Adrenal gland (tissue), 12 donors: ENCODE measurements around the gene ERC1. TPM values are rescaled to one million over a fixed set of nuclear protein-coding genes. Genes with fewer than 3 reads are reported as not detected.

Experiments used
- DNase-seq, 7 donors: peaks; one replicate each; pipeline ENCODE4 v3.0.0-alpha.2; 2019 to 2020
- H3K27ac ChIP-seq, 5 donors: fragments of 200-600 bp; sonication (generic) in 4 of 5; 1 replicate in 3 of 5; 2 replicates in 2 of 5; pipeline versions ENCODE4 v1.5.1 to v1.8.0; 2016 to 2020; ENCODE audit warnings: mild to moderate bottlenecking in 1 of 5
- H3K27me3 ChIP-seq: fragments of 200-600 bp; 2 replicates; pipeline ENCODE4 v1.8.0; 2021
- H3K36me3 ChIP-seq, 2 donors: fragments of 200-600 bp; replicated peaks in 1 of 2; 1 replicate in 1 of 2; 2 replicates in 1 of 2; pipeline versions ENCODE4 v1.5.1 to v1.8.0; 2018 to 2022
- H3K4me1 ChIP-seq, 2 donors: fragments of 200-600 bp; replicated peaks in 1 of 2; 1 replicate in 1 of 2; 2 replicates in 1 of 2; pipeline versions ENCODE4 v1.5.1 to v1.8.0; 2018 to 2021
- H3K4me3 ChIP-seq, 4 donors: fragments of 200-600 bp; sonication (generic) in 3 of 4; one replicate each; pipeline ENCODE4 v1.5.1; 2016 to 2018
- H3K9me3 ChIP-seq, 3 donors: fragments of 200-600 bp; sonication (generic) in 1 of 3; replicated peaks in 1 of 3; 1 replicate in 2 of 3; 2 replicates in 1 of 3; pipeline versions ENCODE4 v1.5.1 to v1.8.0; 2016 to 2021
- POLR2A ChIP-seq, 2 donors: fragments of 450-650 bp; IDR thresholded peaks; one replicate each; pipeline ENCODE4 v1.6.1; 2017; ENCODE audit warnings: antibody characterized with exemption in 2 of 2, mild to moderate bottlenecking in 2 of 2, moderate library complexity in 1 of 2
- WGBS, 4 donors: extraction: QIAGEN DNeasy Blood & Tissue Kit in 2 of 4; methylation state at CpG; one replicate each; pipeline versions ENCODE4 v1.1.5 to v1.1.7; 2013 to 2017; 5-methylcytosine and 5-hydroxymethylcytosine counted together
- intact Hi-C, 2 donors: fragments of 100-400 bp; cut with DNase I; formaldehyde crosslinking; loops; one replicate each; pipeline versions ENCODE4 v1.14.1 to v1.15.0; 2022 to 2023
- polyA plus RNA-seq, 3 donors: library from polyadenylated mRNA; stranded (reverse); fragments of 200-250 nt in 2 of 3; fragments of 350-450 nt in 1 of 3; fragmentation: Illumina TruSeq in 1 of 3; extraction: RNeasy Lipid Tissue Mini Kit (QIAGEN cat#74804) in 1 of 3; gene quantifications; one replicate each; pipeline ENCODE4 v1.2.3, GENCODE V29; 2013 to 2014
- total RNA-seq, 9 donors: library from RNA; depleted of rRNA in 4 of 9; stranded (reverse); fragments of >200 nt in 4 of 9; fragments of 120-200 nt in 1 of 9; fragmentation: NEBNext Ultra II Directional in 1 of 9; extraction: Animal tissue kit (Norgen Biotek cat#: 25700) in 1 of 9; gene quantifications; one replicate each; pipeline versions ENCODE4 v1.1.0 to v1.2.4, GENCODE V29; 2013 to 2023
- TF ChIP-seq, protein P1 (sequence below), 6 experiments: fragments of 450-650 bp in 4 of 6; fragments of 200-600 bp in 2 of 6; sonication (generic) in 1 of 6; IDR thresholded peaks; 1 replicate in 5 of 6; 2 replicates in 1 of 6; pipeline versions ENCODE4 v1.5.1 to v1.8.0; 2016 to 2021; ENCODE audit warnings: antibody characterized with exemption in 6 of 6, mild to moderate bottlenecking in 2 of 6, moderate library complexity in 1 of 6
- donor health status: healthy with polysubstance abuse.
- donor health status: Bipolar disorder and iron deficiency.
- donor health status: DM: yes; HTN: yes; CAD: no.
- donor health status: DM: no; HTN: no; CAD: no.
- donor health status: DM: no; HTN: no; CAD: no.
- donor health status: DM: yes; HTN: yes; CAD: no.

Gene ERC1
- total and polyA plus RNA-seq, 12 donors, result 4.1 to 79.5 (median 40.2) TPM

DNA sequence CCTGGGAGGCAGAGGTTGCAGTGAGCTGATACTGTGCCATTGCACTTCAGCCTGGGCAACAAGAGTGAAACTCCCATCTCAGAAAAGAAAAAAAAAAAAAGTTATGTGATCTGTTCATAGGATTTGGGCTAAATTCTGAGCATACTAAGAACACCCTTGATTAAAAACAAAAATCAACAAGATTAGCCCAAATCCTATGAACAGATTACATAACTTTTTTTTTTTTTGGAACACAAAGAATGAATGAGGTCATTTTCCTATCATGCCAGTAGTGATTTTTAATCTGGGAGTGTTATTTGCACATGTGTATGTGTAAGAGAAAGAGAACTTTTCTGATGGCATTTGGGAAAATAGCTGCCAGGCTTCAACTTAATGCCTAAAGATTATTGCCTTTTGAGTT is 208.7 kb downstream of the ERC1 start:
- no peak for TF ChIP-seq POLR2A (IDR thresholded peaks at IDR 0.05)
- intact Hi-C loops, result no loop called here
- H3K36me3 ChIP-seq, result no peaks in the 10 kb centered on the region
- no peaks in the 10 kb centered on the region for H3K9me3 ChIP-seq
- H3K27ac ChIP-seq, result peak overlapping the region in 2 of 5 donors; percentile 9 to 29
- H3K4me3 ChIP-seq, result no peak overlapping the region
- H3K4me1 ChIP-seq, result peaks cover 6 to 11% of the 10 kb centered on the region in 2 donors
- no peaks in the 10 kb centered on the region for H3K27me3 ChIP-seq
- DNase-seq, result no peak

DNA sequence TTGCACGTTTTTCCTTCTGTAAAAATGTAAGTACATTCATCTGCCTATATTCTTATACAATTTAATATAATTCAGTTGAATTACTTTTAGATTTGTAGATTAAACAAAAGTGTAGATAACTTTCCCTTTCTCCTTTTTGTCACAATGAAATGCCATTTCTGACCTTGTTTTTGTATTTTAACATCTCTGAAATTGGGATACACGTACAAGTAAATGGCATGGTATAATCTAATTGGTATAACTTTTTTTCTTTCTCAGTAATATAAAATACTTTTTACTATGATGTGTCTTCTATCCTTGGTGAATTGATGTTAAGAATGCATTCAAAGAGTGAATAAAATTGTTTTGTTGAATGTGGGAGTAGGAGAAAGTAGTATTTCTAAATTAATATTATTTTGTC is 210.0 kb downstream of the ERC1 start:
- intact Hi-C loops, result no loop called here
- Histone ChIP-seq H3K9me3 (no peaks in the 10 kb centered on the region), H3K27ac (no peak overlapping the region), H3K36me3 (no peaks in the 10 kb centered on the region), H3K27me3 (no peaks in the 10 kb centered on the region), H3K4me1 (peaks cover 6 to 23% of the 10 kb centered on the region in 2 donors), H3K4me3 (no peak overlapping the region)
- DNase-seq, result no peak
- WGBS, 4 donors, result 84 to 90% (median 85%) methylated on average over 2 of the region's 2 CpGs
- TF ChIP-seq POLR2A (IDR thresholded peaks at IDR 0.05), result no peak
- TF ChIP-seq, protein P1, sequence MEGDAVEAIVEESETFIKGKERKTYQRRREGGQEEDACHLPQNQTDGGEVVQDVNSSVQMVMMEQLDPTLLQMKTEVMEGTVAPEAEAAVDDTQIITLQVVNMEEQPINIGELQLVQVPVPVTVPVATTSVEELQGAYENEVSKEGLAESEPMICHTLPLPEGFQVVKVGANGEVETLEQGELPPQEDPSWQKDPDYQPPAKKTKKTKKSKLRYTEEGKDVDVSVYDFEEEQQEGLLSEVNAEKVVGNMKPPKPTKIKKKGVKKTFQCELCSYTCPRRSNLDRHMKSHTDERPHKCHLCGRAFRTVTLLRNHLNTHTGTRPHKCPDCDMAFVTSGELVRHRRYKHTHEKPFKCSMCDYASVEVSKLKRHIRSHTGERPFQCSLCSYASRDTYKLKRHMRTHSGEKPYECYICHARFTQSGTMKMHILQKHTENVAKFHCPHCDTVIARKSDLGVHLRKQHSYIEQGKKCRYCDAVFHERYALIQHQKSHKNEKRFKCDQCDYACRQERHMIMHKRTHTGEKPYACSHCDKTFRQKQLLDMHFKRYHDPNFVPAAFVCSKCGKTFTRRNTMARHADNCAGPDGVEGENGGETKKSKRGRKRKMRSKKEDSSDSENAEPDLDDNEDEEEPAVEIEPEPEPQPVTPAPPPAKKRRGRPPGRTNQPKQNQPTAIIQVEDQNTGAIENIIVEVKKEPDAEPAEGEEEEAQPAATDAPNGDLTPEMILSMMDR (IDR thresholded peaks at IDR 0.05), result no peak

DNA sequence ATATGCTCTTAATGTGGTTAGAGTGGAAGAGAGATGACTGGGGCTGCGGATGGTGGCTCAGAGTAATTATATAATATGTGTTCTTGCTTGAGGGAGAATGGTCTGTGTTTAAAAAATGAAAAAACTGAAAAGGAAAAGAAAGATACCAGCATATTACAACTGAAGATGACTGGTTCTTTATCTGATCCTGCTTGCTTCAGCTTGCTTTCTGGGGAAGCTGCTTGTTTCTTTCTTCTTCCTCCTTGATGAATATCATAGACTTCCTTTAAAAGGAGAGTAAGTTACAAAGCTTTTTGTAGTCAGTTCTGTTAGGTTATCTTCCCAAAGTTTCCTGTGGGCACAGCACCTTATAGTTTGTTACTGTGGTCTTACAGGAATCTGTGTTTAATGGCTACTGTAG is 210.9 kb downstream of the ERC1 start:
- Histone ChIP-seq H3K4me1 (peaks cover 12 to 32% of the 10 kb centered on the region in 2 donors), H3K27me3 (no peaks in the 10 kb centered on the region), H3K4me3 (no peak overlapping the region), H3K9me3 (no peaks in the 10 kb centered on the region), H3K27ac (no peak overlapping the region), H3K36me3 (no peaks in the 10 kb centered on the region)
- no peak for DNase-seq
- intact Hi-C loops, result no loop called here
- TF ChIP-seq, protein P1 (IDR thresholded peaks at IDR 0.05), result no peak
- TF ChIP-seq POLR2A (IDR thresholded peaks at IDR 0.05), result no peak
- 84 to 91% (median 88%) methylated on average over 1 of the region's 1 CpG for WGBS, 4 donors

DNA sequence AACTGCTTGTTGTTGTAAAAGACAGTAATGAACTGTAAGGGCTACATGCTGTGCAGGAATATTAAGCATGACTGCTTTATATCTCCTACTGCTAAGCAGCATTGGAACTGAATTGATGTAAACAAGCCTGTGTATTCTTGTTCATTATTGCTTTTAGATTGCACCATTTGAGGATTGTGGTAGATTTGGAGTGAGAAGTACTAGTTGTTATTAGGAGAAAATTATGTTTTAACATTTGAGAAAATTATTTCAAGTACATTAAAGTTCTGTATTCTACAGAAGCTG is 212.7 kb downstream of the ERC1 start:
- intact Hi-C loops, result no loop called here
- H3K9me3 ChIP-seq, result no peaks in the 10 kb centered on the region
- DNase-seq, result no peak
- peaks cover 19 to 40% of the 10 kb centered on the region in 2 donors for H3K4me1 ChIP-seq
- H3K4me3 ChIP-seq, result peak overlapping the region in 1 of 4 donors; percentile 44
- H3K36me3 ChIP-seq, result no peaks in the 10 kb centered on the region
- H3K27ac ChIP-seq, result peak overlapping the region; percentile 8 to 80 (median 70)
- no peaks in the 10 kb centered on the region for H3K27me3 ChIP-seq
- TF ChIP-seq, protein P1 (IDR thresholded peaks at IDR 0.05), result no peak
- TF ChIP-seq POLR2A (IDR thresholded peaks at IDR 0.05), result no peak

DNA sequence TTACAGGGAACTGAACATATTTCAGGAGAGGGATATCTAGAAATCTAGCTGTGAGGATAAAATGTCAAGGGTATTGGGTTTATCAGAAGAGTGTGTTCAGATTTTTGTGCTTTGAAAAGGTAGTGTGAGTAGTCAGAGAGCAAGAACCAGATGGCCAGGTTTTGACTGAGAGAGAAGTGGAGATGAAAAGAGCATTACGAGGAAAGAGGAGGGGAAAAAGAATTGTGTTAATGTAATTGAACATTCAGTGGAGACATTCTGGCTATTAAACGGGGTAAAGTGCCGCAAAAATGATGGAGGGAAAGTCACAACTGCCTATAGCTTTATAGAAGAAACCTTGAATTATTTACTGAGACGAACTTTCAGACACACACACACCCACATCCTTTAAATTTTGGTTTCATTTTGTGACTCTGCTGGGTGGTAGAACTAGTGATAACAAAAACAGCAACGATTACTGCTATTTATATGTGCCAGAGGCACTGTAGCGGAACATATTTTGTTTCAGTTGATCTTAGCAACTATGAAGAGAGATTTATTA is 213.6 kb downstream of the ERC1 start:
- Histone ChIP-seq H3K36me3 (no peaks in the 10 kb centered on the region), H3K9me3 (no peaks in the 10 kb centered on the region), H3K4me1 (peaks cover 19 to 41% of the 10 kb centered on the region in 2 donors), H3K27ac (peak overlapping the region; percentile 8 to 80 (median 74)), H3K27me3 (no peaks in the 10 kb centered on the region), H3K4me3 (peak overlapping the region in 2 of 4 donors; percentile 24 to 44)
- no peak for DNase-seq
- WGBS, 4 donors, result 9 to 15% (median 11%) methylated on average over 6 of the region's 6 CpGs
- TF ChIP-seq POLR2A (IDR thresholded peaks at IDR 0.05), result peak in 1 of 2 donors; percentile 17
- TF ChIP-seq, protein P1 (IDR thresholded peaks at IDR 0.05), result no peak
- intact Hi-C loops, result no loop called here
